ENCODE measurements around the gene RHD.
"Not testable (repeated sequence)": the region's sequence is repeated elsewhere in the genome, so short reads cannot be mapped to it uniquely, and the experiment has no call there.

The RHD gene

DNA sequence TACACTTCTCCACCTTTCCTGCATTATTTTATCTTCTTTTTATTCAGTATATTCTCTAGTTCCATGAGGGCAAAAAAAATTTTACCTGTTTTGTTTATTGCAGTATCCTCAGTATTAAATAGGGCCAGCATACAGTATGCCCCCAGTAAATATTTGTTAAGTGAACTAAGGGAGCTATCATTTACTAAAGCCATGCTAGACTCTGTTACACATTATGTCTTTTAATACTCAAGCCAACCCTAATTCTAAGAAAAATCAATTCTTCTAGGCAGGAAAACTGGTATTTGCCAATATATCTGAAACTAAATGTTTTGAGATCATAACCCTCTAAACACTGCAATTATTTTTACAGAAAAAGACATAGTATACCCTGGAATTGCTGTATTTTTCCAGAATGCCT lies 84.1 kb downstream of the RHD start:
- no peak for DNase-seq (ENCODE audit: low spot score)

- no peak for DNase-seq (ENCODE audit: low spot score)
Measured at GRCh38 chr1:25356848-25357247, 84.5 kb downstream of the RHD start.

GRCh38 chr1:25360596-25361581 lies 88.6 kb downstream of the RHD start:
- DNase-seq (ENCODE audit: low spot score) = peak; percentile 67

GRCh38 chr1:25361901-25362300 lies 89.6 kb downstream of the RHD start:
- DNase-seq (ENCODE audit: low spot score) = no peak

DNA sequence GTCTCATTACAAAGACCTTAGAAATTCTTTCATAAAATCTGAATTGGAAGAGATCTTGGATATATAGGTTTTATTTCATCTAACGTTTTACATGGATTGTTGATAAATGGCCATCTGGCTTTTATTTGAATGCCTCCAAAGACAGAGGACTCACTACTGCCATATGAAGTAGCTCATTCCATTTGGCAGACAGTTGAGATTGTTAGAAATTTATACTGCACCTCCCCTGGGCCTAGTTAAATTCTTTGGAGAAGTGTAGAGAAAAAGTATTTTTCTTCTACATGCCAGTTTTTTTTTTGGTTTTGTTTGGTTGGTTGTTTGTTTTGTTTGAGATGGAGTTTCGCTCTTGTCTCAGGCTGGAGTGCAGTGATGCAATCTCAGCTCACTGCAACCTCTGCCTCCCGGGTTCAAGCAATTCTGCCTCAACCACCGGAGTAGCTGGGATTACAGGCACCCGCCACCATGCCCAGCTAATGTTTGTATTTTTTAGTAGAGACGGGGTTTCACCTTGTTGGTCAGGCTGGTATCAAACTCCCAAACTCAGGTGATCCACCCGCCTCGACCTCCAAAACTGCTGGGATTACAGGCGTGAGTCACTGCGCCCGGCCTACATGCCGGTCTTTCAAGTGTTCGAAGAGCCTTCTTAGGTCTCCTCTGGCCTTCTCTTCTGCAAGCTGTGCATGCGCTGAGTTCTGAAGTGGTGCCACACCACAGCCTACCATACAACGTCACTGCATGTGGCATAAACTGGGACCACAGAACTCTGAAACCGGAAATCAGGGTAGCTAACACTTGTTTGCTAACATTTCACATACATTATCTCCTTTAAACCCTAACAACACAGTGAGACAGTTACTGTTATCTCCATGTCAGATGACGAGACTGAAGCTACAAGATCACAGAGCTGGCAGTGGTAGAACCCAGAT lies 90.6 kb downstream of the RHD start:
- not testable (repeated sequence) for DNase-seq (ENCODE audit: low spot score)

DNA sequence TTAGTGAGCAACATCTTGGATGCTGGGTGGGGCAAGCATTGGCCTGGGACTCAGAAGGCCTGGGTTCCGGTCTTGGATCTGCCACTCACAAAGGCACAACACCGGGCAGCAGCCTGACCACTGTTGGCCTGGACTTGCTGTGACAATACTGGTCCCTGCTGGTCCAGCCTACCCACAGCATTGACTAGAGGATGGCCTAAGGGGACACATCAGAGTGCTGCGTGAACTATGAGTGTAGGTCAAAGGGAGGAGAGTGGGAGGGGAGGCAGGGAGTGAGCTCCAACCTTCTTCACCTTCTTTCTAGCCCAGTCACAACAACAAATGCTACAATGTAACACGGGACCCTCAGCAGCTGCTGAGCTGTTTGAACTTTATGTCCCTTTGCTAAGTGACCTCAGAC lies 96.9 kb downstream of the RHD start:
- DNase-seq (ENCODE audit: low spot score) = no peak

DNA sequence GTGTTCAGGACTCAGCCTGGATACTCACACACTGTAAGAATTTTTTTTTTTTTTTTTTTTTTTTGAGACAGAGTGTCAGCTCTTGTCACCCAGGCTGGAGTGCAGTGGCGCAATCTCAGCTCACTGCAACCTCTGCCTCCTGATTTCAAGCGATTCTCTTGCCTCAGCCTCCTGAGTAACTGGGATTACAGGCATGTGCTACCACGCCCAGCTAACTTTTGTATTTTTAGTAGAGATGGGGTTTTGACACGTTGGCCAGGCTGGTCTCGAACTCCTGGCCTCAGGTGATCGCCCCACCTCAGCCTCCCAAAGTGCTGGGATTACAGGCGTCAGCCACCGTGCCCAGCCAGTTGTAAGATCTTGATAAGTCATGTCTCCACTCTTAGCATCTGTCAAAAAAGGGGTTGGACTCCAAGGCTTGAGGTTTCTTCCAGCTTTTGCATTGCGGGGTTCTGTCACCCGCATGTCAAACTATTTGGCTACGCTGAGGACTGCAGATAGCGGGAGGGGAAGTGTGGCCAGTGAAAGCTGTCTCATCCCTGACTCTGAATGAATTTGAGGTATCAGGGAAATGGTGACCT lies 97.5 kb downstream of the RHD start:
- DNase-seq (ENCODE audit: low spot score) = not testable (repeated sequence)

GRCh38 chr1:25371757-25372156 lies 99.4 kb downstream of the RHD start:
- not testable (repeated sequence) for DNase-seq (ENCODE audit: low spot score)

DNA sequence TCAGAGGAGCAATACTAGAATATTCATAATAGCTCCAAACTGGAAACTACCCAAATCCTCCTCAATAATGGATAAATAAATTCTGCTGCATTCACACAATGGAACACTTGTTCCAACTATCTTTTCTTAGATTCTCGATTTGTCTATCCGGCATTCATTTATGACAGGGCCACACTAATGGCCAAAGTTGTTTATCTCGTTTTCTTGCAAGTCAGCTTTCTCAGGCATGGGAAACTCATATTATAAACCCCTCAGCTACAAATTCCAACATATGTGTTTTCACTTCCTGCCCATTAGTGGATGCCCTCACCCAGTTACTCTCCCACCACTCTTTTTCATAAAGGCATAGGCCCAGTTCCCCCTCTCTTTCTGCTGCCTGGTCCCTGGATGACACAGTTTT lies 106.1 kb downstream of the RHD start:
- DNase-seq (ENCODE audit: low spot score) = not testable (repeated sequence)

Measured in kidney tubule cell (primary cell).